Fibroblast of lung (primary cell): ENCODE data around the gene MRPL48.

Experiments
- EZH2 ChIP-seq: IDR thresholded peaks from 2 replicates; pipeline ENCODE4 v1.5.1; 2012; ENCODE audit warnings: low read length, control low read depth, mild to moderate bottlenecking; ENCODE audit errors: missing control alignments
- TF ChIP-seq, protein P1 (sequence below), 2 donors: IDR thresholded peaks in 1 of 2; conservative IDR thresholded peaks in 1 of 2; 1 replicate in 1 of 2; 2 replicates in 1 of 2; pipeline ENCODE4 v1.5.1; 2011 to 2012; ENCODE audit warnings: low read length in 2 of 2, control low read depth in 1 of 2, inconsistent platforms in 1 of 2, low read depth in 1 of 2, mild to moderate bottlenecking in 1 of 2

GRCh38 chr11:73762732-73763131 is 24.9 kb upstream of the MRPL48 start:
- TF ChIP-seq, protein P1, sequence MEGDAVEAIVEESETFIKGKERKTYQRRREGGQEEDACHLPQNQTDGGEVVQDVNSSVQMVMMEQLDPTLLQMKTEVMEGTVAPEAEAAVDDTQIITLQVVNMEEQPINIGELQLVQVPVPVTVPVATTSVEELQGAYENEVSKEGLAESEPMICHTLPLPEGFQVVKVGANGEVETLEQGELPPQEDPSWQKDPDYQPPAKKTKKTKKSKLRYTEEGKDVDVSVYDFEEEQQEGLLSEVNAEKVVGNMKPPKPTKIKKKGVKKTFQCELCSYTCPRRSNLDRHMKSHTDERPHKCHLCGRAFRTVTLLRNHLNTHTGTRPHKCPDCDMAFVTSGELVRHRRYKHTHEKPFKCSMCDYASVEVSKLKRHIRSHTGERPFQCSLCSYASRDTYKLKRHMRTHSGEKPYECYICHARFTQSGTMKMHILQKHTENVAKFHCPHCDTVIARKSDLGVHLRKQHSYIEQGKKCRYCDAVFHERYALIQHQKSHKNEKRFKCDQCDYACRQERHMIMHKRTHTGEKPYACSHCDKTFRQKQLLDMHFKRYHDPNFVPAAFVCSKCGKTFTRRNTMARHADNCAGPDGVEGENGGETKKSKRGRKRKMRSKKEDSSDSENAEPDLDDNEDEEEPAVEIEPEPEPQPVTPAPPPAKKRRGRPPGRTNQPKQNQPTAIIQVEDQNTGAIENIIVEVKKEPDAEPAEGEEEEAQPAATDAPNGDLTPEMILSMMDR (conservative IDR thresholded peaks at IDR 0.05 in 1 of 2, IDR thresholded peaks at IDR 0.05 in 1 of 2; ENCODE audit: low read depth in 1 of 2, low read length in 2 of 2), result no peak
- no peak for TF ChIP-seq EZH2
